GM18867 (cell line): ENCODE results near the gene EFCAB10.

ENCODE experiments used
- ATAC-seq: cut with Tn5 transposase; IDR thresholded peaks from one replicate; pipeline ENCODE4 v1.9.1; 2021; ENCODE audit warnings: mild to moderate bottlenecking, moderate library complexity; ENCODE audit not compliant: unreplicated experiment

Gene EFCAB10

GRCh38 chr7:105581066-105581811, at the start of gene EFCAB10:
Gene EFCAB10 (minus strand): TSS chr7:105581493. CDS start chr7:105581463, 30 bp downstream.
- ATAC-seq, result peak; percentile 80

- no peak for ATAC-seq
Measured at GRCh38 chr7:105625986-105626385, 44.7 kb upstream of the EFCAB10 start.

- no peak for ATAC-seq
Measured at GRCh38 chr7:105623906-105624305, 42.6 kb upstream of the EFCAB10 start.

- ATAC-seq, result no peak
Measured at GRCh38 chr7:105623378-105623777, 42.1 kb upstream of the EFCAB10 start.

- ATAC-seq, result no peak
Measured at GRCh38 chr7:105622106-105622731, 40.9 kb upstream of the EFCAB10 start.

GRCh38 chr7:105621617-105622016, 40.3 kb upstream of the EFCAB10 start:
- no peak for ATAC-seq

- ATAC-seq, result no peak
Measured at GRCh38 chr7:105621176-105621575, 39.9 kb upstream of the EFCAB10 start.

GRCh38 chr7:105619590-105619989, 38.3 kb upstream of the EFCAB10 start:
- no peak for ATAC-seq

- no peak for ATAC-seq
Measured at GRCh38 chr7:105618016-105618296, 36.7 kb upstream of the EFCAB10 start.

GRCh38 chr7:105617280-105618015, 36.2 kb upstream of the EFCAB10 start:
- no peak for ATAC-seq

GRCh38 chr7:105614341-105614840, 33.1 kb upstream of the EFCAB10 start:
- ATAC-seq, result no peak

GRCh38 chr7:105613611-105614330, 32.5 kb upstream of the EFCAB10 start:
- ATAC-seq, result no peak

- no peak for ATAC-seq
Measured at GRCh38 chr7:105612806-105613205, 31.5 kb upstream of the EFCAB10 start.

GRCh38 chr7:105611856-105612775, 30.8 kb upstream of the EFCAB10 start:
- no peak for ATAC-seq

GRCh38 chr7:105610165-105610930, 29.1 kb upstream of the EFCAB10 start:
- ATAC-seq, result no peak

- no peak for ATAC-seq
Measured at GRCh38 chr7:105602325-105603305, 21.3 kb upstream of the EFCAB10 start.

GRCh38 chr7:105600720-105601550, 19.6 kb upstream of the EFCAB10 start:
- no peak for ATAC-seq
